Measurements from ENCODE around the gene TAS2R50. TPM values are rescaled to one million over a fixed set of nuclear protein-coding genes. Genes with fewer than 3 reads are reported as not detected.

TAS2R50 gene
- total RNA-seq, 1 experiment from 2014 or later = 0.18 TPM

- ATAC-seq = no peak
- ChIA-PET POLR2A (no interaction called here), CTCF (no interaction called here)
- BruUV-seq (replicated peaks) = no TSS peak
- Histone ChIP-seq H3K36me3 (ENCODE audit: control insufficient read depth, insufficient read depth, low read length) (no peaks in the 10 kb centered on the region), H3K27me3 (ENCODE audit: control insufficient read depth, insufficient read depth, low read length) (no peaks in the 10 kb centered on the region), H3K4me3 (ENCODE audit: low read depth in 2 of 2, low read length in 2 of 2) (no peak within 1 kb of the TSS), H3K9me3 (ENCODE audit: control insufficient read depth, insufficient read depth, low read depth, low read length) (no peaks in the 10 kb centered on the region), H3K27ac (ENCODE audit: low read length) (no peak within 1 kb of the TSS), H3K4me1 (ENCODE audit: control insufficient read depth, insufficient read depth, low read length) (no peaks in the 10 kb centered on the region)
- intact Hi-C loops (cut with micrococcal nuclease; ENCODE audit: unreplicated experiment) (no loop called here), in situ Hi-C loops (cut with HindIII; ENCODE audit: low pct_unique_long_range_greater_than_20kb, low sequenced_read_pairs) (no loop called here)
- no peak for DNase-seq (ENCODE audit: low read depth, low spot score)
- TF ChIP-seq POLR2AphosphoS5 (IDR thresholded peaks at IDR 0.05; ENCODE audit: low read depth, low read length) = no peak
- no peak for TF ChIP-seq SIN3A (IDR thresholded peaks at IDR 0.05; ENCODE audit: borderline replicate concordance, insufficient read depth, low read depth, low read length)
- TF ChIP-seq CTCF (IDR thresholded peaks at IDR 0.05) = no peak
- no peak for TF ChIP-seq TCF7L2 (IDR thresholded peaks at IDR 0.05; ENCODE audit: low read depth, low read length)
- no peak for TF ChIP-seq REST (IDR thresholded peaks at IDR 0.05; ENCODE audit: insufficient read depth in 1 of 2, low read depth in 2 of 2, low read length in 1 of 2)
Measured at GRCh38 chr12:10939163-10939562, 47.5 kb downstream of the TAS2R50 start, which contains the start of gene TAS2R14. Gene TAS2R14 (minus strand): TSS chr12:10939263. CDS start chr12:10939207, 56 bp downstream.

- TF ChIP-seq SIN3A (IDR thresholded peaks at IDR 0.05; ENCODE audit: borderline replicate concordance, insufficient read depth, low read depth, low read length) = no peak
- no peak for TF ChIP-seq POLR2AphosphoS5 (IDR thresholded peaks at IDR 0.05; ENCODE audit: low read depth, low read length)
- TF ChIP-seq REST (IDR thresholded peaks at IDR 0.05; ENCODE audit: insufficient read depth in 1 of 2, low read depth in 2 of 2, low read length in 1 of 2) = no peak
- TF ChIP-seq TCF7L2 (IDR thresholded peaks at IDR 0.05; ENCODE audit: low read depth, low read length) = no peak
- no peak for TF ChIP-seq CTCF (IDR thresholded peaks at IDR 0.05)
- no peaks in the 10 kb centered on the region for H3K27me3 ChIP-seq (ENCODE audit: control insufficient read depth, insufficient read depth, low read length)
- H3K36me3 ChIP-seq (ENCODE audit: control insufficient read depth, insufficient read depth, low read length) = no peaks in the 10 kb centered on the region
- no peaks in the 10 kb centered on the region for H3K4me1 ChIP-seq (ENCODE audit: control insufficient read depth, insufficient read depth, low read length)
- in situ Hi-C loops (cut with HindIII; ENCODE audit: low pct_unique_long_range_greater_than_20kb, low sequenced_read_pairs) = no loop called here
- no peak for ATAC-seq
- ChIA-PET CTCF (no interaction called here), POLR2A (no interaction called here)
- intact Hi-C loops (cut with micrococcal nuclease; ENCODE audit: unreplicated experiment) = no loop called here
- no TSS peak for BruUV-seq (replicated peaks)
- DNase-seq (ENCODE audit: low read depth, low spot score) = no peak
- no peaks in the 10 kb centered on the region for H3K9me3 ChIP-seq (ENCODE audit: control insufficient read depth, insufficient read depth, low read depth, low read length)
- no peak overlapping the region for H3K27ac ChIP-seq (ENCODE audit: low read length)
- H3K4me3 ChIP-seq (ENCODE audit: low read depth in 2 of 2, low read length in 2 of 2) = no peak overlapping the region
Measured at GRCh38 chr12:10936506-10936905, 50.2 kb downstream of the TAS2R50 start.

Other genes with a start within 250 kb of the TAS2R50 start
- gene TAS2R7, start 184.3 kb downstream of the TAS2R50 start, total RNA-seq (2021; ENCODE audit: unreplicated experiment) = not detected
- gene TAS2R8, start 179.6 kb downstream of the TAS2R50 start, total RNA-seq (2021; ENCODE audit: unreplicated experiment) = not detected
- not detected for gene TAS2R9, start 176.7 kb downstream of the TAS2R50 start, total RNA-seq (2021; ENCODE audit: unreplicated experiment)
- gene TAS2R10, start 160.6 kb downstream of the TAS2R50 start, total RNA-seq (2021; ENCODE audit: unreplicated experiment) = 0.23 TPM
- 1.1 TPM for gene PRR4, start 137.4 kb downstream of the TAS2R50 start, total RNA-seq (2021; ENCODE audit: unreplicated experiment)
- gene PRH1, start 102.7 kb downstream of the TAS2R50 start, total RNA-seq (2021; ENCODE audit: unreplicated experiment) = 10.5 TPM
- 0.39 TPM for gene TAS2R13, start 77.3 kb downstream of the TAS2R50 start, total RNA-seq (2021; ENCODE audit: unreplicated experiment)
- gene PRH2, start 57.7 kb downstream of the TAS2R50 start, total RNA-seq (2021; ENCODE audit: unreplicated experiment) = not detected
- gene TAS2R14, start 47.6 kb downstream of the TAS2R50 start, total RNA-seq (2021; ENCODE audit: unreplicated experiment) = 1.4 TPM
- gene TAS2R20, start 11.4 kb upstream of the TAS2R50 start, total RNA-seq (2021; ENCODE audit: unreplicated experiment) = 0.95 TPM
- 1.1 TPM for gene TAS2R19, start 35.7 kb upstream of the TAS2R50 start, total RNA-seq (2021; ENCODE audit: unreplicated experiment)
- gene TAS2R31, start 44.5 kb upstream of the TAS2R50 start, total RNA-seq (2021; ENCODE audit: unreplicated experiment) = 1.3 TPM
- gene TAS2R46, start 75.4 kb upstream of the TAS2R50 start, total RNA-seq (2021; ENCODE audit: unreplicated experiment) = 0.46 TPM
- gene TAS2R43, start 105.4 kb upstream of the TAS2R50 start, total RNA-seq (2021; ENCODE audit: unreplicated experiment) = 0.36 TPM
- gene TAS2R30, start 147.7 kb upstream of the TAS2R50 start, total RNA-seq (2021; ENCODE audit: unreplicated experiment) = 0.74 TPM
- gene SMIM10L1, start 184.3 kb upstream of the TAS2R50 start, total RNA-seq (2021; ENCODE audit: unreplicated experiment) = 6.0 TPM
- gene TAS2R42, start 200.0 kb upstream of the TAS2R50 start, total RNA-seq (2021; ENCODE audit: unreplicated experiment) = not detected